ENCODE results near the gene HDAC9.

The HDAC9 gene

GRCh38 chr7:18570890-18571478 lies 75.4 kb downstream of the HDAC9 start:
- TF ChIP-seq, protein P1, sequence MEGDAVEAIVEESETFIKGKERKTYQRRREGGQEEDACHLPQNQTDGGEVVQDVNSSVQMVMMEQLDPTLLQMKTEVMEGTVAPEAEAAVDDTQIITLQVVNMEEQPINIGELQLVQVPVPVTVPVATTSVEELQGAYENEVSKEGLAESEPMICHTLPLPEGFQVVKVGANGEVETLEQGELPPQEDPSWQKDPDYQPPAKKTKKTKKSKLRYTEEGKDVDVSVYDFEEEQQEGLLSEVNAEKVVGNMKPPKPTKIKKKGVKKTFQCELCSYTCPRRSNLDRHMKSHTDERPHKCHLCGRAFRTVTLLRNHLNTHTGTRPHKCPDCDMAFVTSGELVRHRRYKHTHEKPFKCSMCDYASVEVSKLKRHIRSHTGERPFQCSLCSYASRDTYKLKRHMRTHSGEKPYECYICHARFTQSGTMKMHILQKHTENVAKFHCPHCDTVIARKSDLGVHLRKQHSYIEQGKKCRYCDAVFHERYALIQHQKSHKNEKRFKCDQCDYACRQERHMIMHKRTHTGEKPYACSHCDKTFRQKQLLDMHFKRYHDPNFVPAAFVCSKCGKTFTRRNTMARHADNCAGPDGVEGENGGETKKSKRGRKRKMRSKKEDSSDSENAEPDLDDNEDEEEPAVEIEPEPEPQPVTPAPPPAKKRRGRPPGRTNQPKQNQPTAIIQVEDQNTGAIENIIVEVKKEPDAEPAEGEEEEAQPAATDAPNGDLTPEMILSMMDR (IDR thresholded peaks at IDR 0.05; ENCODE audit: insufficient read depth, missing control alignments), result peak; percentile 66
- no peak for FAIRE-seq
- DNase-seq (ENCODE audit: insufficient read length, low spot score), result no peak

DNA sequence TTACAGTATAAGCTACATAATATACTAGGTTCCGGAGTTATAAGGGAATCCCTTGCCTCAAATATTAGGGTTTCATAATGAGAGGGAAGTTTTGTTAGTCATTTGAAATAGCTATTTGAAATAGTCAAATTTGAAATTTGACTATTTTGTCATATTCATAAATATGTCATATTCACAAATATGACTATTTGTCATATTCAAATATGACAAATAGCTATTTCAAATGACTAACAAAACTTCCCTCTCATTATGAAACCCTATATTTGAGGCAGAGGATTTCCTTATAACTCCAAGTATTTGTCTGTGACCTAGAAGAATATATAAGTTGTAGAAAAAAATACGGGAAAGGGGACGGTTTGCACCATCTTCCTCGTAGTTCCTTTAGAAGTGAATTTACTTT lies 76.6 kb downstream of the HDAC9 start:
- TF ChIP-seq, protein P1 (IDR thresholded peaks at IDR 0.05; ENCODE audit: insufficient read depth, missing control alignments), result no peak
- no peak for FAIRE-seq
- DNase-seq (ENCODE audit: insufficient read length, low spot score), result no peak

- DNase-seq (ENCODE audit: insufficient read length, low spot score) (no peak), FAIRE-seq (no peak)
Observed at GRCh38 chr7:18572885-18573284, 77.3 kb downstream of the HDAC9 start.

DNA sequence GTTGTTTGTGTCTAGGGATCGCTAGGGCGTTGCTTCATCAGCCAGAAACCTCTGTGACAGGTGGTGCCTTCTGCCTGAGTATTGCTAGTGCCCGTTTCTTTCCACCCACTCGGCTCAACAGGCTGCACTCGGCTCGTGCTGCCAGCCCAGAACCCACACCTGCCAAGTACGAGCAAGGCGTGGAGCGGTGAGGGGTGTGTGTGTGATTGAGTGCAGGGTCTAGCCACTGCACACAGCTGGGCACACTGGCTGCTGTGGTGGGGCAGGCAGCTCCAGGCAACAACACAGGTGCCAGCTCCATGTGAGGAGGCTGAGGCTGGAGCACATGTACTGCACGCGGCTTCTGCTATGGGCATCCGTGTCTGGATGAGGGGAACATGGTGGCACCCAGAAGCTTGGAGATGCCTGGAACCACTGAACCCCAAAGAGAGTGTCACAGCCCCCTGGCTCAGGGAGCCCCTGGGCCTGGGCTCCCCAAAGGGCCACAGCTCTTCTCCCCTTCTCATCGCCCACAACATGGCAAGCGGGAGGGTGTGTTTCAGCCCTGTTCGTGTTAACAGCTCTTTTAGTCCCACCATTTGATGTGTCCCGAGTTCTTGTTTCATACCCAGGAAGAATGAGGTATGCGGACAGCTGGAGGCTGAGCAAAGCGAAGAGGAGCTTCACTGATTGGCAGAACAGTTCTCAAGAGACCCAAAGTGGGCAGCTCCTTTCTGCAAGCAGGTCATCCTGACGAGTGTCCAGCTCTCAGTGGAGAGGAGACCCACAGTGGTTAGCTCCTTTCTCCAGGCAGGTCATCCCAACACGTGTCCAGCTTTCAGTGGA lies 78.1 kb downstream of the HDAC9 start:
- no peak for FAIRE-seq

More at GRCh38 chr7:18572885-18573284, 77.3 kb downstream of the HDAC9 start:
- TF ChIP-seq, protein P1 (IDR thresholded peaks at IDR 0.05; ENCODE audit: insufficient read depth, missing control alignments), result no peak

DNA sequence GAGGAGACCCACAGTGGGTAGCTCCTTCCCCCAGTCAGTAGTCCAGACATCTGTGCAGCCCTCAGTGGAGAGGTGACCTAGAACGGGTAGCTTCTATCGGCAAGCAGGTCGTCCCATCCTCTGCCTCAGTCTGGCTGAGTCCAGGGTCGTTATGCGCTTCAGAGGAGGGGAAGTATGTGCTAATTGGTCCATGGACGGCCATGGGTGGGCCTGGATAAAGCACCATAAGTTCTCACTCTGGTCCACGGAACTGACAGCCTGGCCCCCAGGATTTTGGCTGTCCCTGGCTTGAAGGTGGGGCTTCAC lies 78.6 kb downstream of the HDAC9 start:
- DNase-seq (ENCODE audit: insufficient read length, low spot score), result no peak
- TF ChIP-seq, protein P1 (IDR thresholded peaks at IDR 0.05; ENCODE audit: insufficient read depth, missing control alignments), result no peak
- no peak for FAIRE-seq

More for the DNA sequence above, 78.1 kb downstream of the HDAC9 start:
- DNase-seq (ENCODE audit: insufficient read length, low spot score), result no peak
- TF ChIP-seq, protein P1 (IDR thresholded peaks at IDR 0.05; ENCODE audit: insufficient read depth, missing control alignments), result no peak

DNA sequence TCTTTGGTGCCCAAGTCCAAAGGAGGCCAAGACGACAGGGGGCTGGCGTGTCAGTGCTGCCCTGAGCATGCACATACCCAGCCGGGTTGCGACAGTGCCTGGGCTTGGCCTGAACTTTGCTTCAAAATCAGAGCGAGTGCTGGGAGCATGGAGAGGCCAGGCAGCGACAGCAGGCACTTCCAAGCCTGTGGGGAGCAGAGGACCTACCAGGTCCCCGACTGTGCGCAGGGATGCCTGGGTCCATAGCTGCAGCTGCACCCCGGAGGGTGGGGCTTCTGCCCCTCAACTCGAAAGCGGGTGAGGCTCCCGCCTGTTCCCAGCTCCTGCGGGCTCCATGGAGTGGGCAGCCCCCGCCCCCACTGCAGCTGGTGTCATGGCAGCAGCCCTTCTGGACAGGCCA lies 79.1 kb downstream of the HDAC9 start:
- FAIRE-seq, result no peak
- DNase-seq (ENCODE audit: insufficient read length, low spot score), result no peak
- TF ChIP-seq, protein P1 (IDR thresholded peaks at IDR 0.05; ENCODE audit: insufficient read depth, missing control alignments), result no peak
